Keratinocyte (primary cell): ENCODE measurements around the gene GCKR. TPM values are rescaled to one million over a fixed set of nuclear protein-coding genes. Genes with fewer than 3 reads are reported as not detected.
A peak's percentile ranks its signal among the peaks of the same experiment; 100 is the strongest.

Source experiments
- DNase-seq: peaks from one replicate; pipeline ENCODE4 v3.0.0-alpha.2; 2011; ENCODE audit warnings: low read depth, missing footprints, low spot score
- FAIRE-seq: peaks from 2 replicates; lab custom pipeline; 2011; peaks lifted over from hg19 to GRCh38; lab: Jason Lieb, UNC
- H2AFZ ChIP-seq: 2 replicates; pipeline ENCODE4 v1.6.0; 2012; ENCODE audit warnings: low read length, control low read depth, inconsistent platforms; ENCODE audit not compliant: control insufficient read depth
- H3K27ac ChIP-seq: 2 replicates; pipeline ENCODE4 v1.5.1; 2011; ENCODE audit warnings: low read length; ENCODE audit not compliant: control insufficient read depth, insufficient read depth
- H3K27me3 ChIP-seq: 3 replicates; pipeline ENCODE4 v1.6.0; 2011; ENCODE audit warnings: low read length; ENCODE audit not compliant: control insufficient read depth, insufficient read depth; ENCODE audit errors: extremely low read depth
- H3K36me3 ChIP-seq, 2 experiments: 2 replicates in 1 of 2; 3 replicates in 1 of 2; pipeline ENCODE4 v1.5.1; 2011; ENCODE audit warnings: low read length in 2 of 2, mild to moderate bottlenecking in 1 of 2; ENCODE audit not compliant: control insufficient read depth in 2 of 2, insufficient read depth in 2 of 2; ENCODE audit errors: extremely low read depth in 1 of 2
- H3K4me1 ChIP-seq: 3 replicates; pipeline ENCODE4 v1.5.1; 2011; ENCODE audit warnings: low read length; ENCODE audit not compliant: control insufficient read depth, insufficient read depth; ENCODE audit errors: extremely low read depth
- H3K4me2 ChIP-seq: 3 replicates; pipeline ENCODE4 v1.6.0; 2011; ENCODE audit warnings: low read depth, low read length; ENCODE audit not compliant: control insufficient read depth, insufficient read depth; ENCODE audit errors: extremely low read depth
- H3K4me3 ChIP-seq, 3 experiments: fragments of 200-600 bp in 1 of 3; sonication (generic) in 1 of 3; 2 replicates in 2 of 3; 3 replicates in 1 of 3; pipeline ENCODE4 v1.5.1; 2011 to 2016; ENCODE audit warnings: low read length in 3 of 3, mild to moderate bottlenecking in 3 of 3, control low read depth in 2 of 3, inconsistent platforms in 1 of 3, low read depth in 1 of 3, mixed read lengths in 1 of 3, mixed run types in 1 of 3, moderate library complexity in 1 of 3; ENCODE audit not compliant: control insufficient read depth in 2 of 3, insufficient read depth in 2 of 3; ENCODE audit errors: extremely low read depth in 1 of 3
- H3K79me2 ChIP-seq: 2 replicates; pipeline ENCODE4 v1.6.0; 2012; ENCODE audit warnings: low read length; ENCODE audit not compliant: control insufficient read depth, insufficient read depth
- H3K9ac ChIP-seq: 3 replicates; pipeline ENCODE4 v1.6.0; 2011; ENCODE audit warnings: low read length; ENCODE audit not compliant: control insufficient read depth, insufficient read depth; ENCODE audit errors: extremely low read depth
- H3K9me1 ChIP-seq: 3 replicates; pipeline ENCODE4 v1.6.0; 2011; ENCODE audit warnings: low read length; ENCODE audit not compliant: control insufficient read depth, insufficient read depth; ENCODE audit errors: extremely low read depth
- H3K9me3 ChIP-seq: 2 replicates; pipeline ENCODE4 v1.5.1; 2012; ENCODE audit warnings: low read depth, low read length; ENCODE audit not compliant: control insufficient read depth
- H4K20me1 ChIP-seq: 3 replicates; pipeline ENCODE4 v1.6.0; 2011; ENCODE audit warnings: low read length; ENCODE audit not compliant: control insufficient read depth, insufficient read depth; ENCODE audit errors: extremely low read depth
- CTCF ChIP-seq, 3 experiments: IDR thresholded peaks in 1 of 3; conservative IDR thresholded peaks in 1 of 3; optimal IDR thresholded peaks in 1 of 3; 2 replicates in 2 of 3; 3 replicates in 1 of 3; pipeline versions ENCODE3 to v1.5.1; 2011; ENCODE audit warnings: low read length in 3 of 3, mild to moderate bottlenecking in 3 of 3, moderate library complexity in 2 of 3, control low read depth in 1 of 3, inconsistent platforms in 1 of 3; ENCODE audit not compliant: insufficient read depth in 2 of 3; ENCODE audit errors: extremely low read depth in 1 of 3
- EZH2 ChIP-seq: IDR thresholded peaks from one replicate; pipeline ENCODE4 v1.6.1; 2012; ENCODE audit warnings: inconsistent platforms, mild to moderate bottlenecking, low read length, moderate library complexity
- dilution Hi-C: fragments of 300-500 bp; cut with MboI; formaldehyde crosslinking; loops from one replicate; pipeline ENCODE4 v1.7.0; 2020; ENCODE audit warnings: low sequenced_read_pairs; ENCODE audit not compliant: extremely low pct_ligation_motif_present
- polyA plus RNA-seq, 5 experiments: library from polyadenylated mRNA; depleted of rRNA in 3 of 5; stranded (reverse) in 3 of 5; stranded (forward) in 1 of 5; unstranded in 1 of 5; fragments of >200 nt; gene quantifications; 1 replicate in 1 of 5; 2 replicates in 3 of 5; 3 replicates in 1 of 5; pipeline versions ENCODE4 v1.2.1 to v1.2.3, GENCODE V29; 2011 to 2012; ENCODE audit warnings: missing spikeins in 2 of 5, low read depth in 1 of 5, low replicate concordance in 1 of 5

GCKR gene
- polyA plus RNA-seq, 1 donor (not counting 4 experiments of a cell fraction or from before 2014, with no cell fraction given), result 0.18 TPM

GRCh38 chr2:27522400-27522945, 25.8 kb downstream of the GCKR start:
- H3K79me2 ChIP-seq, result no peaks in the 10 kb centered on the region
- dilution Hi-C loops, result no loop called here
- H3K36me3 ChIP-seq, result no peaks in the 10 kb centered on the region
- no peak overlapping the region for H2AFZ ChIP-seq
- FAIRE-seq (no peak), DNase-seq (no peak)
- TF ChIP-seq EZH2 (no peak), CTCF (optimal IDR thresholded peaks at IDR 0.05 in 1 of 3, IDR thresholded peaks at IDR 0.05 in 1 of 3, conservative IDR thresholded peaks at IDR 0.05 in 1 of 3; ENCODE audit: extremely low read depth in 1 of 3, insufficient read depth in 2 of 3, low read length in 3 of 3) (peak in 1 of 3 experiments; percentile 16)
- H3K4me3 ChIP-seq, result no peak overlapping the region
- no peak overlapping the region for H3K4me2 ChIP-seq
- H3K9me3 ChIP-seq, result no peaks in the 10 kb centered on the region
- no peak overlapping the region for H3K9ac ChIP-seq
- H3K4me1 ChIP-seq, result peaks cover 9% of the 10 kb centered on the region
- no peaks in the 10 kb centered on the region for H4K20me1 ChIP-seq
- no peaks in the 10 kb centered on the region for H3K27me3 ChIP-seq
- no peak overlapping the region for H3K27ac ChIP-seq
- H3K9me1 ChIP-seq, result no peaks in the 10 kb centered on the region

DNA sequence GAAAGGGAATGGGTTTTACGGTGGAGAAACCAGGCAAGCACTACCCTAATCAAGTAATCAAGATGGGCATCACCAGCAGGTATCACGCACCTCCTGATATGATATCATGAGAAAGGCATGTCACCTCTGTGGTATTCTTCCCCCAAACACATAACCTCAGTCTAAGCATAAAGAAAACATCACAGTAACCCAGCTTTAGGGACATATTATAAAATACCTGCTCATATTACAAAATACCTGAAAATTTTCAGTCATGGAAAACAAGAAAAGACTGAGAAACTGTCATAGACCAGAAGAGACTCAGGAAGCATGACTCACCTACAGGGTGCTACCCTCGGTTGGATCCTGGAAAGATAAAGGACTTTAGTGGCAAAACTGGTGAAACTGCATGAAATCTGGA, 30.5 kb downstream of the GCKR start:
- H4K20me1 ChIP-seq, result no peaks in the 10 kb centered on the region
- H3K27ac ChIP-seq, result no peak overlapping the region
- no peaks in the 10 kb centered on the region for H3K27me3 ChIP-seq
- H3K4me2 ChIP-seq, result peak overlapping the region; percentile 70
- no peak for FAIRE-seq
- H3K4me1 ChIP-seq, result peaks cover 12% of the 10 kb centered on the region
- TF ChIP-seq EZH2 (no peak), CTCF (optimal IDR thresholded peaks at IDR 0.05 in 1 of 3, IDR thresholded peaks at IDR 0.05 in 1 of 3, conservative IDR thresholded peaks at IDR 0.05 in 1 of 3; ENCODE audit: extremely low read depth in 1 of 3, insufficient read depth in 2 of 3, low read length in 3 of 3) (no peak)
- H3K9ac ChIP-seq, result no peak overlapping the region
- no peak overlapping the region for H3K4me3 ChIP-seq
- peak; percentile 13 for DNase-seq
- dilution Hi-C loops, result no loop called here
- no peaks in the 10 kb centered on the region for H3K79me2 ChIP-seq
- no peaks in the 10 kb centered on the region for H3K36me3 ChIP-seq
- H3K9me3 ChIP-seq, result no peaks in the 10 kb centered on the region
- H2AFZ ChIP-seq, result no peak overlapping the region
- H3K9me1 ChIP-seq, result no peaks in the 10 kb centered on the region
